Panc1 (cell line): ENCODE results near the gene RNF220. TPM values are rescaled to one million over a fixed set of nuclear protein-coding genes. Genes with fewer than 3 reads are reported as not detected.

Experiments
- ATAC-seq: fragments of 200-7000 bp; cut with Tn5 transposase; 2 replicates; pipeline ENCODE4 v1.9.1; 2020; ENCODE audit warnings: mild to moderate bottlenecking, moderate library complexity
- BruUV-seq: library from RNA; stranded (reverse); fragments of 400-500 nt; replicated peaks from 2 replicates; lab custom pipeline; 2021; lab: Mats Ljungman, UMichigan
- CTCF ChIA-PET: fragments of 300-600 bp; sonication (Branson Sonifier 250); formaldehyde crosslinking; loops from one replicate; lab custom pipeline; 2022; ENCODE audit warnings: antibody characterized with exemption; lab: Charles Lee
- POLR2A ChIA-PET: fragments of 300-600 bp; sonication (Branson Sonifier 250); formaldehyde crosslinking; loops from one replicate; lab custom pipeline; 2022; ENCODE audit warnings: antibody characterized with exemption; lab: Charles Lee
- DNase-seq: peaks from one replicate; pipeline ENCODE4 v3.0.0-alpha.2; 2010; ENCODE audit warnings: low read depth, low spot score
- H3K27ac ChIP-seq: 2 replicates; pipeline ENCODE4 v1.5.1; 2011; ENCODE audit warnings: mild to moderate bottlenecking, low read length, inconsistent platforms
- H3K27me3 ChIP-seq: fragments of 200-500 bp; sonication (Bioruptor generic); 2 replicates; pipeline ENCODE4 v1.6.0; 2014; ENCODE audit warnings: low read length, inconsistent platforms; ENCODE audit not compliant: control insufficient read depth, insufficient read depth
- H3K36me3 ChIP-seq: fragments of 200-500 bp; sonication (Bioruptor generic); 2 replicates; pipeline ENCODE4 v1.5.1; 2014; ENCODE audit warnings: inconsistent platforms, mild to moderate bottlenecking, low read length, moderate library complexity; ENCODE audit not compliant: control insufficient read depth, insufficient read depth
- H3K4me1 ChIP-seq: 2 replicates; pipeline ENCODE4 v1.5.1; 2011; ENCODE audit warnings: inconsistent platforms, mild to moderate bottlenecking, low read length, moderate library complexity; ENCODE audit not compliant: control insufficient read depth, insufficient read depth
- H3K4me3 ChIP-seq, 2 experiments: 2 replicates each; pipeline ENCODE4 v1.5.1; 2011 to 2012; ENCODE audit warnings: low read depth in 2 of 2, low read length in 2 of 2, mild to moderate bottlenecking in 2 of 2, inconsistent platforms in 1 of 2, moderate library complexity in 1 of 2
- H3K9me3 ChIP-seq: fragments of 200-500 bp; sonication (Bioruptor generic); 2 replicates; pipeline ENCODE4 v1.5.1; 2014; ENCODE audit warnings: low read depth, mild to moderate bottlenecking, inconsistent platforms, low read length, moderate library complexity; ENCODE audit not compliant: control insufficient read depth, insufficient read depth
- CTCF ChIP-seq: fragments of 450-650 bp; IDR thresholded peaks from 2 replicates; pipeline ENCODE4 v1.5.1; 2017; ENCODE audit warnings: mild to moderate bottlenecking
- POLR2AphosphoS5 ChIP-seq: IDR thresholded peaks from 2 replicates; pipeline ENCODE4 v1.6.1; 2012; ENCODE audit warnings: mild to moderate bottlenecking, low read depth, low read length, moderate library complexity
- REST ChIP-seq, 2 experiments: IDR thresholded peaks; 2 replicates each; pipeline ENCODE4 v1.6.1; 2011 to 2012; ENCODE audit warnings: low read depth in 2 of 2, control low read depth in 1 of 2, low read length in 1 of 2, mild to moderate bottlenecking in 1 of 2, moderate library complexity in 1 of 2; ENCODE audit not compliant: insufficient read depth in 1 of 2
- SIN3A ChIP-seq: IDR thresholded peaks from 2 replicates; pipeline ENCODE4 v1.6.1; 2012; ENCODE audit warnings: low read depth, mild to moderate bottlenecking, low read length, moderate library complexity, borderline replicate concordance; ENCODE audit not compliant: insufficient read depth
- TCF7L2 ChIP-seq: IDR thresholded peaks from 2 replicates; pipeline ENCODE4 v1.6.1; 2011; ENCODE audit warnings: mild to moderate bottlenecking, low read depth, low read length, inconsistent platforms
- in situ Hi-C: cut with HindIII; loops from 2 replicates; pipeline ENCODE4 v1.10.0; 2016; ENCODE audit warnings: low sequenced_read_pairs, low pct_unique_long_range_greater_than_20kb
- intact Hi-C: fragments of 100-400 bp; cut with micrococcal nuclease; formaldehyde crosslinking; loops from one replicate; pipeline ENCODE4 v1.10.0; 2022; ENCODE audit not compliant: unreplicated experiment
- total RNA-seq: library from RNA; stranded (reverse); gene quantifications from one replicate; pipeline ENCODE4 v1.2.1, GENCODE V29; 2021; ENCODE audit not compliant: unreplicated experiment

RNF220 gene
- total RNA-seq, 1 experiment from 2014 or later, result 64.9 TPM

- in situ Hi-C loops, result no loop called here
- H3K4me1 ChIP-seq, result peaks cover 6% of the 10 kb centered on the region; the same call in 1 of the 2 replicates
- intact Hi-C loops, result no loop called here
- H3K27me3 ChIP-seq, result no peaks in the 10 kb centered on the region
- H3K4me3 ChIP-seq, result no peak overlapping the region
- H3K27ac ChIP-seq, result no peak overlapping the region
- no peaks in the 10 kb centered on the region for H3K36me3 ChIP-seq
- no peaks in the 10 kb centered on the region for H3K9me3 ChIP-seq
- no TSS peak for BruUV-seq
- no peak for TF ChIP-seq REST (IDR thresholded peaks at IDR 0.05; ENCODE audit: insufficient read depth in 1 of 2, low read depth in 2 of 2, low read length in 1 of 2)
- no peak for TF ChIP-seq SIN3A
- no peak for TF ChIP-seq CTCF
- no peak for TF ChIP-seq POLR2AphosphoS5
- no peak for TF ChIP-seq TCF7L2
- ChIA-PET POLR2A (interaction anchor here (0.7 kb wide), 1 partner anchor 21 kb away, joined by 3 read pairs; no protein-coding TSS in a partner anchor), CTCF (no interaction called here)
- ATAC-seq, result no peak
- no peak for DNase-seq
Measured at GRCh38 chr1:44503625-44504024, 98.6 kb downstream of the RNF220 start.

GRCh38 chr1:44505210-44505993 lies 100.3 kb downstream of the RNF220 start:
- ATAC-seq (no peak), DNase-seq (no peak)
- Histone ChIP-seq H3K27me3 (no peaks in the 10 kb centered on the region), H3K36me3 (no peaks in the 10 kb centered on the region), H3K4me3 (no peak overlapping the region), H3K27ac (no peak overlapping the region), H3K4me1 (peaks cover 6% of the 10 kb centered on the region; the same call in 1 of the 2 replicates), H3K9me3 (no peaks in the 10 kb centered on the region)
- BruUV-seq, result no TSS peak
- intact Hi-C loops (no loop called here), in situ Hi-C loops (no loop called here)
- ChIA-PET POLR2A (interaction anchor here (0.6 kb wide), 1 partner anchor 151 kb away, joined by 3 read pairs; no protein-coding TSS in a partner anchor), CTCF (no interaction called here)
- TF ChIP-seq POLR2AphosphoS5 (no peak), SIN3A (no peak), CTCF (no peak), REST (IDR thresholded peaks at IDR 0.05; ENCODE audit: insufficient read depth in 1 of 2, low read depth in 2 of 2, low read length in 1 of 2) (no peak), TCF7L2 (no peak)
